GM21786 (cell line): ENCODE data around the gene MFSD11.
"Not testable (repeated sequence)": the region's sequence is repeated elsewhere in the genome, so short reads cannot be mapped to it uniquely, and the experiment has no call there.

Source experiments
- ATAC-seq: cut with Tn5 transposase; IDR thresholded peaks from one replicate; pipeline ENCODE4 v1.9.1; 2021; ENCODE audit not compliant: unreplicated experiment

MFSD11 gene

DNA sequence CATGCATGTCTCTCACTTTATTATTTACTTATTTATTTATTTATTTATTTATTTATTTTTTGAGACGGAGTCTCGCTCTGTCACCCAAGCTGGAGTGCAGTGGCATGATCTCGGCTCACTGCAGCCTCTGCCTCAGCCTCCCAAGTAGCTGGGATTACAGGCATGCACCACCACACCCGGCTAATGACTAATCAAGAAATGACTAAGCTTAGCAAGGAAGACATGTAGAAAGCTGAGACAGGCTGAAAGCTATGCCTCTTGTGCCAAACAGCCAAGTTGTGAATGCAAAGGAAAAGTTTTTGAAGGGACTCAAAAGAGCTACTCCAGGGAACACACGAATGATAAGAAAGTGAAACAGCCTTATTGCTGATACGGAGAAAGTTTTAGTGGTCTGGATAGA is 7.9 kb downstream of the MFSD11 start:
- not testable (repeated sequence) for ATAC-seq

DNA sequence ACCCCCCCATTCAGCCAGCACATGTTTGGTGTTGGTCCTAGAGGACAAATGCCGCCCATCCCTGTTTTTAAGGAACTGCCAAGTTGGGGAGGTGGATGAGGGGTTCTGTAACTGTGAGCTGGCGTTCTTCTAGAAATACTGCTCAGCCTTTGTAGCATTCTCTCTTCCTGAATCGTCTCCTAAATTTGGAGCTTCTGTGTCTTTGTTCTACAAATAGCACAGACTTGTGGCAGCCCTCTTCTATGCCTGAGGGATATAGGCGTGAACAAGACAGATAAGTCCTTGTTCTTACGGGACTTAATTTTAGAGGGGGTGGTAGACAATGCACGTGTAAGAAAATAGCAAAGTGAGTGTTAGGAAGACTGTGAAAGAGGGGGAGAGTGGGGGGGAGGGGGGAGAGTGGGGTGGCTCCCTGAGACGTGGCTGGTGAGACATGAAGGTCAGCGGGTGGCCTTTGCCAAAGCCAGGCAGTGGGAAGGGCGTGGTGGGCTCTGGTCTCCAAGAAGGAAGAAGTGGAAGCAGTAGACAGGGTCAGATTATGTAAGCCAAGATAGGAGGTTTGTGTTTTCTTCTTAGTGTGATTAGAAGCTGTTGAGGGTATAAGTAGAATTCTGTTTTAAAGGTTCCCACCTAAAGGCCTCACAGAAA is 9.9 kb downstream of the MFSD11 start:
- no peak for ATAC-seq

DNA sequence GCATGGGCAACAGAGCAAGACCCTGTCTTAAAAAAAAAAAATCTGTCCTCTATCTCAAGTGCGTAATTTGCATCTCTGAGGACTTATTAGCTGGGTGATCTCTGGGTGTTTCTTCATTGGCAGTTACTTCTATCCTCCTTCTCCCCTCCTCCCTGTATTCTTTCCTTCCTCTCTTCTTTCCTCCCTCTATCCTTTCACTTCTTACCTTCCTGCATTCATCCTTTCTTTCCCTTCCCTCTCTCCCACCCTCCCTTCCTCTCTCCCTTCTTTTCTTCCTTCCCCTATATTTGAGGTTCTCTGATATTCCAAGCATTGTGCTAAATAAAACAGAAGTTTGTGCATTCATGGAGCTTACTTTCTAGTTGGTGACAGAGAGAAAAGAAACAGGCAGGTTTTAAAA is 10.7 kb downstream of the MFSD11 start:
- no peak for ATAC-seq

DNA sequence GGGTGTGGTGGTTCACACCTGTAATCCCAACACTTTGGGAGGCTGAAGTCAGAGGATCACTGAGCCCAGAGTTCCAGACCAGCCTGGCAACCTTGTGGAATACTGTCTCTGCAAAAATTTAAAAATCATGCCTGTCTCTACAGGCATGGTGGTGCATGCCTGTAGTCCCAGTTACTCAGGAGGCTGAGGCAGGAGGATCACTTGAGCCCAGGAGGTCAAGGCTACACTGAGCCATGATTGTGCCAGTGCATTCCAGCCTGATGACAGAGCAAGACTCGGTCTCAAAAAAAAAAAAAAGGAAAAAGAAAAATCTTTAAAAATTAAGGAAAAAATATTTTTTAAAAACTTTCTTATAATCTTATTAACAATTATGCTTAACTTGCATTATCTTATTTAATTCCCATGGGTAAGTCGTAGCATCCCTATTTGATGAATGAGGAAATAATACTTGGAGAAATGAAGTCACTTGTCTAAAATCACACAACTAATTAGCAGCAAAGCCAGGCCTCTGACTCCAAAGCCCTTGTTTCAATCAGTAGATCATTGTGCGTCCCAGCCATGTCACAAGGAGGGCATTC is 13.6 kb downstream of the MFSD11 start:
- no peak for ATAC-seq

DNA sequence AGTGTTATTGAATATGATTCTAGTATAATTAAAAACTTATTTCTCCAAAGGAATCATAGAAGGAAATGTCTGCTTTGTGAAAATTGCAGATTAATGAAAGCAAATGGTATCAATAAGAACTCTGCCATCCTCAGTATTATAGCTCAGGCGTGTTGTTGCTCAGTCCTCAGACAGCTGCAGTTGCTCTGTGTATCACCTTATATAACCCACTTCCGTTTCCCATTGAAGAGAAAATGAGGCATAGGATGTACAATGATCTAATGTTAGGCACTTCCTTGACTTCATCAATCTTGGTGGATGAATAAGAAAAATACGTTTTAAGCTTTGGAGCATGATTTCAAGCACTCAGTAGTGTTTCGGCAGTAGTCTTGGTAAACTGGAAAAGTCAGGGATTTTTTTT is 14.1 kb downstream of the MFSD11 start:
- ATAC-seq = no peak

DNA sequence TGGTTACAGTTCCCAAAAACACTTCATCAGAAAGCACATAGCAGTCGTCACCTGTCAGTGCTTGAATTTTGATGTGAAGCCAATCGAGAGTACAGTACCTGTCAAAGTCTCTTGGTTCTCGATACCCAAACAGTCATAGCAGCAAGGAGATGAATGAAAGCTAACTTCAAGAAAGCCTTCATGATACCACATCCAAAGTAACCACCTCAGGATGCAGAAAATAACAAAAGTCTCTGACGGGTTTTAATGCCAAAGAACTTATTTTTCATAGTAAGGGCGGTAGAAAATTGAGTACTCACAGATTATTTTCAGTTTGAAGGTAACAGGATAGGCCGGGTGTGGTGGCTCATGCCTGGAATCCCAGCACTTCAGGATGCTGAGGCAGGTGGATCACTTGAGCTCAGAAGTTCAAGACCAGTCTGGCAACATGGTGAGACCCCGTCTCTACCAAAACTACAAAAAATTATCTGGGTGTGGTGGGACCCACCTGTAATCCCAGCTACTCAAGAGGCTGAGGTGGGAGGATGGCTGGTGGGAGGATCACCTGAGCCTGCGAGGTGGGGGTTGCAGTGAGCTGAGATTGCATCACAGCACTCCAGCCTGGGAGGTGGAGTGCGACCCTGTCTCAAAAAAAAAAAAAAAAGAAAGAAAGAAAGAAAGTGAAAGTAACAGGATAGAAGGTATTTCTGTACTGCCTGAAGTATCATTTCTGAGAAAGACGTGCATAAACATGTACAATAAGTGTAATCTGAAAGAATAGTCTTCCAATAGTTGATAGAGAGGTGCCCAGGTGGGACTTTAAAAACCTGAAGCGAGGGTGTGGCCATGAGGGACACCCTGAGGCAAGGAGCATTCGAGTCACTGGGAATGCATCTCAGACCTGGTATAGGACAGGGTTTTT is 15.4 kb downstream of the MFSD11 start:
- ATAC-seq = no peak

DNA sequence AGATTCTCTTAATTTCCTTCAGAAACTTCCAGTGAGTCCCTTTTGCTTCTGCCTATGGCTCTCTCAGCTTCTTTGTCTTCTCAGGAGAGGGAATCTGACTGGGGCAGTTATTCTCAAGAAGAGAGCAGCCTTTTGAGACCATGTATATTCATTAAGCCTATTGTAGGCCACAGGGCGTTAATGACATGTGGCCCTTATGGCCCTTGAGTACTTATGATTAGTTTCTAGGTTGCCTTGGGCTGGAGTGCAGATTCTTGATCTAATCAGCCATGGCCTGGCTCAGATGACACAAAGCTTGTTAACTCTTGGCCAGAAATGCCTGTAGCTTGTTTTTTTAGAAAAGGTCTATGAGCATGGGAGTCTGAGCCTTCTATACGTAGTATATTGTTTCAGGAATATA is 17.4 kb downstream of the MFSD11 start:
- no peak for ATAC-seq

DNA sequence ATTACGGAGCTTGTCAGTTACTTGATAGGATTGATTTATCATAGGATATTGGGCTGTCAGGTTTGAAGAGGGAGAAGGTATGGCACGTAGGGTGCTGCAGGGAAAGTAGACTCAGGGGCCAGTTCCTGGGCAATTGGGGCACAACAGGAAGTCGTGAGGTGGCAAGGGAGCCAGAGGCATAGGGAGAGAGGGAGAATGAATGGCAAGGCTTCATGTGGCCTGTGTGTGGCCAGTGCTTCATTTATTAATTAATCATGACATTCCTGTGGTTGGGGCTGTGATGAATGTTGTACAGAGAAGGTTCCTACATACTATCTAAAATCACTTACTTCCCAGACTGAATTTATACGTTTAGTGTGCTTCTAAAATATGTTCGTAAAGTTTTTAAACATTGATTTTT is 19.3 kb downstream of the MFSD11 start:
- no peak for ATAC-seq

DNA sequence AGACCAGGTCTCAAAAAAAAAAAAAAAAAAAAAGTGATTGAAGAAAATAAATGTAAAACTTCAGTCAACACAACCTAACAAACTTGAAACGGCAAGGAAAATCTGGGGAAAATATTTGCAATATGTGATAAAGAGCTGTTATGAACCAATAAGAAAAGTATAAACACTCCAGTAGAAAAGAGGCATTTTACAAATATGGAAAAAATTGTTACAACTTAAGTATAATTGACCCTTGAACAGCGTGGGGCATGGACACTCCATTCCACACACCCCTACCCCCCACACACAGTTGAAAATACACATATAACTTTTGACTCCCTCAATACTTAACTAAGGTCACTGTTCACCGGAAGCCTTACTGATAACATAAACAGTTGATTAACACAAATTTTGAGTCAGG is 20.7 kb downstream of the MFSD11 start:
- ATAC-seq = no peak

DNA sequence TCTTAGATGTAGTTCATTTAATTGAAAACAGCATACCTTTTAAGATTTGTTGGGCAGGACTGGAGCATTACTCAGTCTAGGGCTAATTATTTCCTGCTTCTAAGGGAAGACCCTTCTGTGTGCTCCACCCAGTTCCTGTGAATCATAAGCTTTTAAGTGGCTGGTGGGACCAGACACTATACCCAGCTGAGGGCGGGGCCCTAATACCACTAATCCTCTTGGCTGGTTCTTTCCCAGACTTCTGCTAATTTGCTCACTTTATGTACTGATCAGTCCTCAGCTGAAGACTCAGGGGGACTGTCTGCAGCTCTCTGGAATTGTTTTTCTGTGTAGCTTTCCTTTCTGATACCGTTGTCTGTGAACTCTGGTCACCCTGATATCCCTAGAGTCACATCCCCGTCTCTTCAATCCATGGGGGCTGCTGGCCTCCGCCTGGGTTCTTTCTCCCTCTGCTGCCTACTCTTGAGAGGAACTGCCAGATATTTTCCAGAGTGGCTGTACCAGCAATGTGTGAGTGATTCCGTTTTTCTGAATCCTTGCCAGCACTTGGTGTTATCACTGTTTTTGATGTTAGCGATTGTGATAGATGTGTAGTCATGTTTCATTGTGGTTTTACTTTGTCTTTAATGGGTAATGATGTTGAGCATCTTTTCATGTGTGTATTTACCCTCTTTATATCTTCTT is 35.1 kb downstream of the MFSD11 start:
- ATAC-seq = no peak

DNA sequence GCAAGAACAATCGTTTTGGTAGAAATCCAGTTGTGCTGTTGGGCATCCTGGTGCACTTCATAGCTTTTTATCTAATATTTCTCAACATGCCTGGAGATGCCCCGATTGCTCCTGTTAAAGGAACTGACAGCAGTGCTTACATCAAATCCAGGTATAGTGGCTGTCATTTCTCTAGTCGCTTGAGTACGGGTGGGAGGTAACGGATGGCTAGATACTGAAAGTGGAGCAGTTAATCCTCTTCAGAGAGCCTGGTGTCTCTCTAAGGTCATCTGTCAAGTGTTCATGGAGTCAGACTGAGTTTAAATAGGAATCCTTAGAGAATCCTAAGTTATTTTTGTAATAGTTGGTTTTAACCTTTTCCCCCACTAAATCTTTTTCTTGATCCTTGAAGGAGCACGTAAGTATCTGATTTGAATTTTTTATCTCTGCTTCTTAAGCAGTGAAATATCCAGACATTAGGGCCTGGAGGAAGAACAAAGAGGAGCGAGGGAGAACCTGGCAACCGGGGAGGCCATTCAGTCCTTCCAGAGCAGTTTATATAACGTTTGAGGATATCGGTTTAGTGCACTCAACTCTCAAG is 37.2 kb downstream of the MFSD11 start:
- no peak for ATAC-seq

DNA sequence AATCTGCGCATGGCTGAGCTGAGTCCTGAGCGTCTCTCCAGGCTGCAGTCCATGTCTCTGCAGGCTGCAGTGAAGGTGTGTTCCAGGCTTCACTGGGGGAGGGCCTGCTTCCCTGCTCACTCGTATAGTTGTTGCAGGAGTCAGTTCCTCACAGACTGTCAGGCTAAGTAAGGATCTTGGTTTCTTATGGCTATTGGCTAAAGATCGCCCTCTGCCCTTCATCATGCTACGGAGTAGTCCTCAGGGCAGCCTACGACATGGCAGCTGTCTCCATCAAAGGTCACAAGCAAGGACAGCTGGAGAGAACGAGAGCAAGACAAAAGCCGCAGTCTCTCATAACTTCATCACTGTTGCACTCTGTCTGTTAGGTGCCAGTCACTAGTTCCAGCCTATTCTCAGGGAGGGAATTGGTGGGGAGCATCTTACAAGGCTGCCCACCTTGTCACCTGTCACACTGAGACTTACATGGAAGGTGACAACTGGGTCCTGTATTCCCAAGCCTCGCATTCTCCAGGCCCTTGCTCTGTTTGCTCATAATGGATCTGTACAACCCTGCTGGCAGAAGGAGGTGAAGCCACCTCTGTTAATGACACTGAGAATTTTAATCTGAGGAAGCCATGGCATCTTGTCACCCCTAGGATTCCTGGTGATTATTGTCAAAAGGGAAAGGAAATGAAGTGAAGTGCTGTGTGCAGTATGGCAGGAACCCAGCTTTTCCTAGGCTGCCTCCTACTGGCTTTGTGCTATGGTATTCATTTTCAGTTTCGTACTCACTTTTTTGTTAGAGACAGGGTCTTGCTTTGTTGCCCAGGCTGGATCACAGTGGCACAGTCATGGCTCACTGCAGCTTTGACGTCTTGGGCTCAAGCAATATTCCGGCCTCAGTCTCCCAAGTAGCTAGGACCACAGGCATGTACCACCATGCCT is 43.4 kb downstream of the MFSD11 start:
- ATAC-seq = no peak

DNA sequence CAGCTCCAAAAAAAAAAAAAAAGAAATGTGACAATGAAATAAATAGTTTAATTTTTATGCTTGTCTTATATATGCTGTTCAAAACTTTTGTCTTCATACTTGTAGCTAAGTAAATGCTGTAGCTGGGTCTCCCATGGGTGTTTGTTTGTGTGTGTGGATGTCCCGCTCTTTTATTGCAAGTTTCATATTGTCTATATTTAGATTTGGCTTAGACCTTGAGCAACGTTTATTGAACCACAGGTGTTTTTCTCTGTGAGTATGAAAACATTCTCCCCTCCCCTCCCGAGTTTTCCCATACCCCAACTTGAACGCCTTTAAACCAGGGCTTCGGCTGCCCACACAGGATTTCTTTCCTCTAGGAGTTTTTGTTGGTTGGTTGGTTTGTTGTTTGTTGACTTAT is 45.2 kb downstream of the MFSD11 start:
- ATAC-seq = no peak

DNA sequence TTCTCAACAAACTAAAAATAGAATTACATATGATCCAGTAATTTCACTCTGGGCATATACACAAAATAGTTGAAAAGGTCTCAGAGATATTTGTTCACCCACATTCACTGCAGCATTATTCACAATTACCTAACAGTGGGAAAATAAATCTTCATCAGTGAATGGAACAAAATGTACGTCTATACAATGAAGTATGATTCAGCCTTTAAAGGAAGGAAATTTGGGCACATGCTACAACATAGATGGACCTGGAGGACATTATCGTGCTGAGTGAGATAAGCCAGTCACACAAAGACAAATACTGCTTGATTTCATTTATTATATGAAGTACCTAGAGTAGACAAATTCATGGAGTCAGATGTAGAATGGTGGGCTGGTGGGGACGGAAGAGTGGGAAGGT is 47.0 kb downstream of the MFSD11 start:
- no peak for ATAC-seq

DNA sequence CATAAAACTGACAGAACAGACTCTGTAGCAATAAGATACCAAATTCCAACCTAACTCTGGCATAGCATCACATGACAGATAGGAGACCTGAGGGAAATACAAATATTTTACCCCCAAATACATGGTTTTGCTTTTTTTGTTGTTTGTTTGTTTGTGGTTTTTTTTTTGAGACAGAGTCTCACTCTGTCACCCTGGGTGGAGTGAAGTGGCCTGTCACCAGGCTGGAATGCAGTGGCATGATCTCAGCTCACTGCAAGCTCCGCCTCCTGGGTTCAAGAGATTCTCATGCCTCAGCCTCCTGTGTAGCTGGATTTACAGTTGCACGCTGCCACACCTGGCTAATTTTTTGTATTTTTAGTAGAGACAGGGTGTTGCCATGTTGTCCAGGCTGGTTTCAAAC is 49.9 kb downstream of the MFSD11 start:
- not testable (repeated sequence) for ATAC-seq

DNA sequence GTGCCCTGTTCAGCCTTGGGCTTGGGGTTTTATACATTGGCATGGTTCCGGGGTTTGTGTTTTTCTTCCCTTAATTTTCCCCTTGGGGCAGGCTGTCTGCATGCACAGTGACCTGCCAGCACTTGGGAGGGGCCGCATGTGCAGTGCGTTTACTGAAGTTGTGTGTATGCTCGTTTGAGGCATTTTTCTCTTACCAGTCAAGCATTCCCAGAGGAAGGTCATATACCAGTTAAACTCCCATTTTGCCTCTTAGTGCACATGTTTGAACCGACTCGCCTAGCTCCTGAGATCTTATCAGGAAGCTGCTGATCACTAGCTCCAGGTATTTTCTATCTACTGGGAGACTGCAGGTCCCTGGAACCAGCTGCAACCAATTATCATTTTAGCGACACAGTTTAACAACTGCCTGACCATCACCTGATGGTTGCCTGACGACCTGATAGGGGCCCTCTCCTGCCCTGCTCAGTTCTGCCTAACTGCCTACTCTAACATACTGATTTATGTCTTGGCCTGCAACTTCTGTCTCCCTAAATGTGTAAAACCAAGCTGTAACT is 51.4 kb downstream of the MFSD11 start:
- ATAC-seq = no peak

DNA sequence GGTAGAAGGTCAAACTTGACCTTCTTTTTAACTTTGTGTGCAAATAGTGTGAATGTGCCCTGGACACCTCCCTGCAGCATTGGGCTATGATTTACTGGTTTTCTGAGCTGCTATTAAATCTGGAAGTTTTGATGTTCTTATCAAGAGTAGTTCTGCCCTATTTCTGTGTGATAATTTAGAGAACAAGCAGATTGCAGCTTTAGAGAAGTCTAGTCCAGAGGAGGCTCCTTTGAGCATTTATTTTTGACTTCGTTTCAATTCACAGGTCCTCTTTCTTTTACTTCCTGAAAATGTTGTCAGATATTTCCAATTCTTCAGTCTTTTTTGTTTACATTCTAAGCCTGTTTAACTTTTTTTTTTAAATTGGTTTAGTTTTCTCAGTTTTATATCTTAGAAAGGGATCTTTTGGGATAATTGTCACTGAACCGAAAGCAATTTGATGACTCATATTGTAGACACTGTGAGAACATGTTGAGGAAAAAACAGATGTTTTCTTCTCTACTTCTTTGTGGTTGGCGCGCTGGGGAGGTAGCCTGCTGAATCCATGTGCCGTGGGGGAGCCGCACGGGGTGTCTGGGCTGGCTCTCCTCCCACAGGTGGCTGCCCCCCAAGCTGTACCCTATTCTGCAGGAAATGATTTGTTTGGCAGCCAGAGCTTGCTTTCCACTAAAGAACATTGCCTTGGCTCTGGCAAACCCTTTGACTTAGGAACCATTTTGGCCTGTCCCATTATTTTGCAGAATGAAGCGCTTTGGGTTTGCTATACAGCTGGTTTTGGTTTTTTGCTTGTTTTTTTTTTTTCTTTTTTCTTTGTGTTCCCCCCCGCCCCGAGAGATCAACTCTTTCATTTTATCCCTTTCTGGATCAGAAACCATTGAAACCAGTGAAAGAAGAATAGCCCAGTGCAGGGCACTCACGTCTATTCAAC is 53.4 kb downstream of the MFSD11 start:
- ATAC-seq = no peak

DNA sequence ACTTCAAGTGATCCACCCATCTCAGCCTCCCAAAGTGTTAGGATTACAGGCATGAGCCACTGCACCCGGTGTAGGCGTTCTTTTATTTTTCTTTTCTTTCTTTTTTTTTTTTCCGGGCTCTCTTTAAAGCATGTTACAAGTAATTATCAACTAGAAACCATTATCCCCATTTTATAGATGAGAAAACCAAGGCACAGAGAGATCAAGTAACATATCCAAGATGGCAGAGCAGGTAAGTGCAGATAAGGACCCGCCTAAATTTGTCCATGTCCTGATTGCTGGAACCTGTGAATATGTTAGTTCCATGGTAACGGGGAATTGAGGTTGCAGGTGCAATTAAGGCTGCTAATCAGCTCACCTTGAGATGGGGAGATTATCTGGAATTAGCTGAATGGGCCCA is 54.4 kb downstream of the MFSD11 start:
- no peak for ATAC-seq

DNA sequence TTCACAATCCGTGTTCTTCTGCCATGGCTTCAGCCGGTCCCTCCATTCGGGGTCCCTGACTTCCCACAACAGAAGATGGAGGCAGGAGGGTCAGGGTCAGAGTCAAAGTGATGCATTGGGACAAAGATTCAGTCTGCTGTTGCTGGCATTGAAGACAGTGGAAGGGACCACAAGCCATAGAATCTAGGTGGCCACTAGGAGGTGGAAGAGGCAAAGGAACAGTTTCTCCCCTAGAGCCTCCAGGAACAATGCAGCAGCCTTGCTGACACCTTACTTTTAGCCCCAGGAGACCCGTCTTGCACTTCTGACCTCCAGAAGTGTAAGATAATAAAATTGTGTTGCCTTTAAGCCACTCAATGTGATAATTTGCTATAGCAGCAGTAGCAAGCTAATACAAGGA is 55.9 kb downstream of the MFSD11 start:
- no peak for ATAC-seq
